A673 (cell line): ENCODE data around the gene COL9A3. TPM values are rescaled to one million over a fixed set of nuclear protein-coding genes. Genes with fewer than 3 reads are reported as not detected.
"Not testable (repeated sequence)": the region's sequence is repeated elsewhere in the genome, so short reads cannot be mapped to it uniquely, and the experiment has no call there.

ENCODE experiments used
- BruUV-seq: library from RNA; stranded (reverse); fragments of 400-500 nt; replicated peaks from 2 replicates; lab custom pipeline; 2021; lab: Mats Ljungman, UMichigan
- CTCF ChIA-PET: fragments of 300-600 bp; sonication (Branson Sonifier 250); formaldehyde crosslinking; loops from one replicate; lab custom pipeline; 2022; ENCODE audit warnings: antibody characterized with exemption; lab: Charles Lee
- POLR2A ChIA-PET: fragments of 300-600 bp; sonication (Branson Sonifier 250); formaldehyde crosslinking; loops from one replicate; lab custom pipeline; 2022; ENCODE audit warnings: antibody characterized with exemption; ENCODE audit not compliant: low non-redundant PET; lab: Charles Lee
- DNase-seq: peaks from one replicate; pipeline ENCODE4 v3.0.0-alpha.2; 2015; ENCODE audit warnings: low spot score
- H3K27ac ChIP-seq: fragments of 200-600 bp; sonication (generic); 2 replicates; pipeline ENCODE4 v1.5.1; 2016; ENCODE audit warnings: mixed run types, low read depth, mild to moderate bottlenecking, mixed read lengths, antibody characterized with exemption, low read length; ENCODE audit not compliant: poor library complexity, severe bottlenecking
- H3K27me3 ChIP-seq: fragments of 200-600 bp; sonication (generic); replicated peaks from 2 replicates; pipeline ENCODE4 v1.6.1; 2017; ENCODE audit warnings: mixed run types, low read depth, mild to moderate bottlenecking, mixed read lengths, antibody characterized with exemption, low read length; ENCODE audit not compliant: insufficient read depth, poor library complexity
- H3K36me3 ChIP-seq: fragments of 200-600 bp; sonication (generic); 2 replicates; pipeline ENCODE4 v1.6.1; 2016; ENCODE audit warnings: mixed run types, mild to moderate bottlenecking, mixed read lengths, antibody characterized with exemption, low read length; ENCODE audit not compliant: insufficient read depth, poor library complexity, severe bottlenecking
- H3K4me1 ChIP-seq: fragments of 200-600 bp; sonication (generic); 2 replicates; pipeline ENCODE4 v1.6.1; 2017; ENCODE audit warnings: mixed run types, mild to moderate bottlenecking, mixed read lengths, antibody characterized with exemption, low read length; ENCODE audit not compliant: insufficient read depth, poor library complexity, severe bottlenecking
- H3K4me3 ChIP-seq: fragments of 200-600 bp; sonication (generic); 2 replicates; pipeline ENCODE4 v1.5.1; 2016; ENCODE audit warnings: low read depth, mixed run types, mild to moderate bottlenecking, mixed read lengths, low read length; ENCODE audit not compliant: poor library complexity, severe bottlenecking
- H3K9me3 ChIP-seq: fragments of 200-600 bp; sonication (generic); 2 replicates; pipeline ENCODE4 v1.6.1; 2016; ENCODE audit warnings: mixed run types, low read depth, mild to moderate bottlenecking, mixed read lengths, antibody characterized with exemption, low read length; ENCODE audit not compliant: poor library complexity, severe bottlenecking
- EZH2 ChIP-seq: fragments of 200-600 bp; sonication (generic); IDR thresholded peaks from 2 replicates; pipeline ENCODE4 v1.6.1; 2017; ENCODE audit warnings: borderline replicate concordance, low read depth, mild to moderate bottlenecking, mixed read lengths, antibody characterized with exemption, low read length; ENCODE audit not compliant: poor library complexity, severe bottlenecking
- intact Hi-C: fragments of 100-400 bp; cut with micrococcal nuclease; formaldehyde crosslinking; loops from one replicate; pipeline ENCODE4 v1.10.0; 2022; ENCODE audit not compliant: unreplicated experiment
- total RNA-seq: library from RNA; stranded (reverse); gene quantifications from 2 replicates; pipeline ENCODE4 v1.2.3, GENCODE V29; 2021
- TF ChIP-seq, protein P1 (sequence below): fragments of 300-800, 200-600 bp; sonication (generic); conservative IDR thresholded peaks from 2 replicates; pipeline ENCODE4 v1.5.1; 2017; ENCODE audit warnings: low read depth, mild to moderate bottlenecking, antibody characterized with exemption, low read length, moderate library complexity, mixed read lengths

Gene COL9A3
- total RNA-seq, 1 experiment from 2014 or later, result 8.4 TPM

- CTCF ChIA-PET, result interaction anchor here (0.6 kb wide), 1 partner anchor 239 kb away, joined by 3 read pairs; no protein-coding TSS in a partner anchor
- BruUV-seq, result no TSS peak
- Histone ChIP-seq H3K27ac (no peak overlapping the region), H3K36me3 (no peaks in the 10 kb centered on the region), H3K27me3 (no peaks in the 10 kb centered on the region), H3K4me1 (peaks cover 5% of the 10 kb centered on the region), H3K9me3 (no peaks in the 10 kb centered on the region), H3K4me3 (no peak overlapping the region)
- no peak for DNase-seq
- intact Hi-C loops, result loop anchor here (10.0 kb wide), 1 partner anchor 132 kb away; the partner anchor contains the start of gene BHLHE23
- TF ChIP-seq, protein P1, sequence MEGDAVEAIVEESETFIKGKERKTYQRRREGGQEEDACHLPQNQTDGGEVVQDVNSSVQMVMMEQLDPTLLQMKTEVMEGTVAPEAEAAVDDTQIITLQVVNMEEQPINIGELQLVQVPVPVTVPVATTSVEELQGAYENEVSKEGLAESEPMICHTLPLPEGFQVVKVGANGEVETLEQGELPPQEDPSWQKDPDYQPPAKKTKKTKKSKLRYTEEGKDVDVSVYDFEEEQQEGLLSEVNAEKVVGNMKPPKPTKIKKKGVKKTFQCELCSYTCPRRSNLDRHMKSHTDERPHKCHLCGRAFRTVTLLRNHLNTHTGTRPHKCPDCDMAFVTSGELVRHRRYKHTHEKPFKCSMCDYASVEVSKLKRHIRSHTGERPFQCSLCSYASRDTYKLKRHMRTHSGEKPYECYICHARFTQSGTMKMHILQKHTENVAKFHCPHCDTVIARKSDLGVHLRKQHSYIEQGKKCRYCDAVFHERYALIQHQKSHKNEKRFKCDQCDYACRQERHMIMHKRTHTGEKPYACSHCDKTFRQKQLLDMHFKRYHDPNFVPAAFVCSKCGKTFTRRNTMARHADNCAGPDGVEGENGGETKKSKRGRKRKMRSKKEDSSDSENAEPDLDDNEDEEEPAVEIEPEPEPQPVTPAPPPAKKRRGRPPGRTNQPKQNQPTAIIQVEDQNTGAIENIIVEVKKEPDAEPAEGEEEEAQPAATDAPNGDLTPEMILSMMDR, result no peak
- no peak for TF ChIP-seq EZH2
- POLR2A ChIA-PET, result no interaction called here
These were observed 56.4 kb downstream of the COL9A3 start for GRCh38 chr20:62873280-62873679.

DNA sequence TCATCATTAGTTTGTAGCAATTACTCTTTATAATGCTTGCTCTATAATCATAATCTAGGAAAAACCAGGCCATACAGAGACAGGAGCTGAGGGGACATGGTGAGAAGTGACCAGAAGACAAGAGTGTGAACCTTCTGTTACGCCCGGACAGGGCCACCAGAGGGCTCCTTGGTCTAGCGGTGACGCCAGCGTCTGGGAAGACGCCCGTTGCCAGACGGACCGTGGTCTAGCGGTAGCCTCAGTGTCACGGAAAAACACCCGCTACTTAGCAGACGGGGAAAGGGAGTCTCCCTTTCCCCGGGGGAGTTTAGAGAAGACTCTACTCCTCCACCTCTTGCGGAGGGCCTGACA, 56.8 kb downstream of the COL9A3 start:
- CTCF ChIA-PET, result interaction anchor here (0.6 kb wide), 1 partner anchor 240 kb away, joined by 3 read pairs; no protein-coding TSS in a partner anchor
- H3K27ac ChIP-seq, H3K9me3 ChIP-seq, BruUV-seq, POLR2A ChIA-PET, H3K36me3 ChIP-seq, H3K27me3 ChIP-seq, DNase-seq, H3K4me3 ChIP-seq, H3K4me1 ChIP-seq: not testable (repeated sequence)
- intact Hi-C loops, result loop anchor here (10.0 kb wide), 1 partner anchor 131 kb away; the partner anchor contains the start of gene BHLHE23
- TF ChIP-seq, protein P1, result peak; percentile 39; the same call in 1 of the 2 replicates

DNA sequence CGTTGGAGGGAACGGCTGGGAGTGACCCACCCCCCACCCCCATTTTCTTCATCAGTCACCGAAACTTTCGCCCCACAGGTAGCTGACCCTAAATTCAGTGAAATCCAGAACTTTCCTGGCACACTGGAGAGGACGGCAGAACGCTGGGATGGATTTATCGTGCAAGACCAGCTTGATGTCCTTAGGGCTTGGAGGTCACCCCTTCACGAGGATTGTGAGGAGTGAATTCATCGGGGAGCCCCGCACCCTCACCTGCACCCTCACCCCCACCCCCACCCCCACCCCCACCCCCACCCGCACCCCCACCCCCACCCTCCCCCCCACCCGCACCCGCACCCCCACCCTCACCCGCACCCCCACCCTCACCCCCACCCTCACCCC, 58.1 kb downstream of the COL9A3 start:
- intact Hi-C loops, result loop anchor here (10.0 kb wide), 1 partner anchor 130 kb away; the partner anchor contains the start of gene BHLHE23
- BruUV-seq, result no TSS peak
- ChIA-PET POLR2A (interaction anchor here (0.7 kb wide), 1 partner anchor 40 kb away, joined by 3 read pairs; no protein-coding TSS in a partner anchor), CTCF (interaction anchor here (0.6 to 1.3 kb wide), 5 partner anchors 13 to 125 kb away, joined by 3 read pairs; no protein-coding TSS in a partner anchor)
- peaks cover 3% of the 10 kb centered on the region for H3K36me3 ChIP-seq
- H3K4me1 ChIP-seq, result peaks cover 5% of the 10 kb centered on the region
- H3K4me3 ChIP-seq, result no peak overlapping the region
- TF ChIP-seq EZH2, result no peak
- no peak for DNase-seq
- H3K9me3 ChIP-seq, result no peaks in the 10 kb centered on the region
- H3K27me3 ChIP-seq, result no peaks in the 10 kb centered on the region
- no peak overlapping the region for H3K27ac ChIP-seq
